Neuronal stem cell (in vitro differentiated cells): Measurements from ENCODE around the gene AP2M1.

Source experiments
- DNase-seq: peaks from one replicate; pipeline ENCODE4 v3.0.0-alpha.2; 2013; ENCODE audit warnings: low spot score
- H2AFZ ChIP-seq: one replicate; pipeline ENCODE4 v1.6.1; 2013; ENCODE audit warnings: mild to moderate bottlenecking, low read length, inconsistent platforms
- H2AK5ac ChIP-seq: 2 replicates; pipeline ENCODE4 v1.6.1; 2013; ENCODE audit warnings: low read depth, mild to moderate bottlenecking, inconsistent platforms, low read length, moderate library complexity, mixed read lengths
- H2BK120ac ChIP-seq: 2 replicates; pipeline ENCODE4 v1.6.1; 2013; ENCODE audit warnings: low read depth, mild to moderate bottlenecking, inconsistent platforms, low read length, moderate library complexity, mixed read lengths
- H2BK12ac ChIP-seq: one replicate; pipeline ENCODE4 v1.6.1; 2013; ENCODE audit warnings: low read length, inconsistent platforms
- H2BK15ac ChIP-seq: 2 replicates; pipeline ENCODE4 v1.6.1; 2013; ENCODE audit warnings: mild to moderate bottlenecking, low read length, inconsistent platforms, mixed read lengths
- H2BK5ac ChIP-seq: one replicate; pipeline ENCODE4 v1.6.1; 2013; ENCODE audit warnings: inconsistent platforms, mild to moderate bottlenecking, low read length, moderate library complexity
- H3K14ac ChIP-seq: one replicate; pipeline ENCODE4 v1.6.1; 2013; ENCODE audit warnings: low read length, inconsistent platforms
- H3K18ac ChIP-seq: 2 replicates; pipeline ENCODE4 v1.6.1; 2013; ENCODE audit warnings: low read length, inconsistent platforms
- H3K23ac ChIP-seq: 2 replicates; pipeline ENCODE4 v1.6.1; 2013; ENCODE audit warnings: low read depth, mild to moderate bottlenecking, mixed read lengths, low read length, inconsistent platforms; ENCODE audit not compliant: poor library complexity
- H3K27ac ChIP-seq: replicated peaks from 3 replicates; pipeline ENCODE4 v1.5.1; 2013; ENCODE audit warnings: low read length, inconsistent platforms
- H3K27me3 ChIP-seq, 3 experiments: 2 replicates each; pipeline ENCODE4 v1.6.1; 2013; ENCODE audit warnings: low read length in 3 of 3, mild to moderate bottlenecking in 2 of 3, inconsistent platforms in 1 of 3, low read depth in 1 of 3, mixed read lengths in 1 of 3, moderate library complexity in 1 of 3; ENCODE audit not compliant: control insufficient read depth in 3 of 3, insufficient read depth in 3 of 3
- H3K36me3 ChIP-seq, 2 donors: replicated peaks in 1 of 2; 2 replicates each; pipeline ENCODE4 v1.6.1; 2013; ENCODE audit warnings: low read length in 2 of 2; ENCODE audit not compliant: control insufficient read depth in 2 of 2, insufficient read depth in 2 of 2
- H3K4ac ChIP-seq: 2 replicates; pipeline ENCODE4 v1.6.1; 2013; ENCODE audit warnings: inconsistent platforms, mild to moderate bottlenecking, low read length, moderate library complexity
- H3K4me1 ChIP-seq, 2 donors: 1 replicate in 1 of 2; 2 replicates in 1 of 2; pipeline ENCODE4 v1.6.1; 2013; ENCODE audit warnings: low read length in 2 of 2, low read depth in 1 of 2; ENCODE audit not compliant: control insufficient read depth in 2 of 2, insufficient read depth in 1 of 2
- H3K4me2 ChIP-seq: one replicate; pipeline ENCODE4 v1.6.1; 2013; ENCODE audit warnings: mild to moderate bottlenecking, low read length, inconsistent platforms; ENCODE audit not compliant: insufficient read depth, poor library complexity, severe bottlenecking
- H3K4me3 ChIP-seq, 2 donors: 2 replicates each; pipeline ENCODE4 v1.5.1; 2013; ENCODE audit warnings: low read length in 2 of 2, mild to moderate bottlenecking in 2 of 2, inconsistent platforms in 1 of 2, moderate library complexity in 1 of 2
- H3K79me1 ChIP-seq: one replicate; pipeline ENCODE4 v1.6.1; 2013; ENCODE audit warnings: low read depth, mild to moderate bottlenecking, inconsistent platforms, low read length, moderate library complexity
- H3K9ac ChIP-seq: one replicate; pipeline ENCODE4 v1.6.1; 2013; ENCODE audit warnings: mild to moderate bottlenecking, low read depth, low read length, inconsistent platforms; ENCODE audit not compliant: poor library complexity
- H3K9me3 ChIP-seq, 2 donors: replicated peaks in 1 of 2; 2 replicates each; pipeline versions ENCODE3 to v1.6.1; 2013; ENCODE audit warnings: low read length in 2 of 2, mild to moderate bottlenecking in 2 of 2, inconsistent platforms in 1 of 2, low read depth in 1 of 2, mixed read lengths in 1 of 2, moderate library complexity in 1 of 2; ENCODE audit not compliant: control insufficient read depth in 2 of 2, insufficient read depth in 1 of 2
- H4K8ac ChIP-seq: one replicate; pipeline ENCODE4 v1.6.1; 2013; ENCODE audit warnings: low read depth, mild to moderate bottlenecking, inconsistent platforms, low read length, moderate library complexity
- H4K91ac ChIP-seq: one replicate; pipeline ENCODE4 v1.6.1; 2013; ENCODE audit warnings: low read length, low read depth, mild to moderate bottlenecking, inconsistent platforms; ENCODE audit not compliant: poor library complexity
- WGBS, 2 donors: extraction: QIAGEN DNeasy Blood & Tissue Kit; methylation state at CpG; one replicate each; pipeline ENCODE4 v1.1.7; 2013; ENCODE audit warnings: missing lambda C conversion rate in 2 of 2, mixed read lengths in 1 of 2; ENCODE audit not compliant: insufficient read length in 2 of 2, insufficient replicate concordance in 1 of 2; ENCODE audit errors: extremely low coverage in 2 of 2; 5-methylcytosine and 5-hydroxymethylcytosine counted together

The AP2M1 gene

DNA sequence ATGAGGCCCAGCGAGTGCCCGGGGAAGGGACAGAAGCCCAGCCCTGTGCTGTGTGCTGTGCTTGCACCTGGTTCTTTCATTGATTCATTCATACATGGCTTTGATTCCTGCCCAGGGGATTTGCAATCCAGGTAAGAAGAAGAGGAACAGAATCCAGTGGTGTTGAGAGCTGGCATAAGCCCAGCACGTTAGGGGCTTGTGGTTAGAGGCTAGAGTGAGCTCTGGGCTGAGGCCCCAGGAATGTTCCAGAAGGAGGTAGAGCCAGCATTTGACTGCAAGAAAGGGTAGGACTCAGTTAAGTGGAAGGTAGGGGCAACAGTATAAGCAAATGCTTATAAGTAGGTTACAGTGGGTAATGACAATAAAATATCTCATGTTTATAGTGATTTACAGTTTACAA, 57.0 kb downstream of the AP2M1 start:
- Histone ChIP-seq H3K27me3 (peaks cover 31 to 95% (median 56%) of the 10 kb centered on the region in 3 experiments), H3K18ac (no peak overlapping the region), H2AK5ac (no peak overlapping the region), H2BK120ac (no peak overlapping the region), H3K9ac (no peak overlapping the region), H2BK12ac (no peak overlapping the region), H3K79me1 (peaks cover 2% of the 10 kb centered on the region), H3K9me3 (peaks cover 0 to 2% of the 10 kb centered on the region in 2 donors), H3K4me2 (no peak overlapping the region), H3K4me1 (peaks cover 4 to 7% of the 10 kb centered on the region in 2 donors), H2AFZ (no peak overlapping the region), H3K36me3 (no peaks in the 10 kb centered on the region), H3K27ac (no peak overlapping the region), H2BK5ac (no peak overlapping the region), H4K91ac (no peak overlapping the region), H3K4me3 (peak overlapping the region in 1 of 2 donors; percentile 21), H4K8ac (no peak overlapping the region), H2BK15ac (no peak overlapping the region), H3K23ac (no peak overlapping the region), H3K14ac (no peak overlapping the region), H3K4ac (no peak overlapping the region)
- WGBS, 2 donors, result no CpG with 5 or more reads among the region's 3 CpGs
- no peak for DNase-seq

DNA sequence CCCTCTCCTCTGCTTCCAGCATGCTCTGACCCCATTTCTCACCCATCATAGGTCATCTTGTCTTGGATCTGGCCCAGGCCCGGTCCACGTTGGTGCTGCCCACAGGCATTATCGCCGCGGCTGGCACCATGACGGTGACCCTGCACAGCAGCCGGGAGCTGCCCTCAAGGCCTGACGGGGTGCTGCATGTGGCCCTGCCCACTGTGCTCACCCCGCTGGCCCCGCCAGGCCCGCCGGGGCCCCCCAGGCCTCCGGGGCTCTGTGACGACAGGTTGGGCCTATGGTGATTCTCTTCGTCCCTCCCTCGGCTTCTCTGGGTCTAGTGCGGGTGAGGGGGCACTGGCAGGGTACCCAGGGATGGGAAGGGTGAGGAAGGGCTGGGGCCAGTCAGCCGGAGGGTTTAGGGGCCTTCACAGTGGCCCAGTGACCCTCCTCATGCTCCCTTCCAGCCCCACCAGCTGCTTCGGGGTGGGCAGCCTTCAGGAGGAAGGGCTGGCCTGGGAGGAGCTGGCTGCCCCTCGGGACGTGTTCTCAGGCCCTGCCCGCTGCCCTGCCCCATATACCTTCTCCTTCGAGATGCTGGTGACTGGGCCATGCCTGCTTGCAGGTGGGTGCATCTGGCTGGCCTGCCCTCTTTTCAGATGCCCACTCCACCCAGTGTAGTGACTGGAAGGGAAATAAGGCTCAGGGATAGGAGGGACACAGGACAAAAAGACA, 58.6 kb downstream of the AP2M1 start:
- H2BK5ac ChIP-seq, result peak overlapping the region; percentile 66
- H4K91ac ChIP-seq, result no peak overlapping the region
- peaks cover 4 to 7% of the 10 kb centered on the region in 2 donors for H3K4me1 ChIP-seq
- no peak for DNase-seq
- no peak overlapping the region for H3K4me3 ChIP-seq
- peak overlapping the region; percentile 57 for H3K23ac ChIP-seq
- no peak overlapping the region for H3K4ac ChIP-seq
- no peak overlapping the region for H2BK15ac ChIP-seq
- peak overlapping the region; percentile 38 for H3K14ac ChIP-seq
- H4K8ac ChIP-seq, result no peak overlapping the region
- no peak overlapping the region for H3K27ac ChIP-seq
- peaks cover 2% of the 10 kb centered on the region for H3K79me1 ChIP-seq
- no peak overlapping the region for H2AFZ ChIP-seq
- H3K18ac ChIP-seq, result no peak overlapping the region
- H3K4me2 ChIP-seq, result no peak overlapping the region
- H2BK12ac ChIP-seq, result no peak overlapping the region
- WGBS, 2 donors, result no CpG with 5 or more reads among the region's 23 CpGs
- peaks cover 0 to 2% of the 10 kb centered on the region in 2 donors for H3K9me3 ChIP-seq
- H2BK120ac ChIP-seq, result no peak overlapping the region
- no peak overlapping the region for H3K9ac ChIP-seq
- no peaks in the 10 kb centered on the region for H3K36me3 ChIP-seq
- peaks cover 29 to 98% (median 47%) of the 10 kb centered on the region in 3 experiments for H3K27me3 ChIP-seq
- no peak overlapping the region for H2AK5ac ChIP-seq
